CD4-positive, alpha-beta T cell treated with Interleukin-4 for 4 hours (primary cell): ENCODE results near the gene PPAT.
A peak's percentile ranks its signal among the peaks of the same experiment; 100 is the strongest.
"Not testable (repeated sequence)": the region's sequence is repeated elsewhere in the genome, so short reads cannot be mapped to it uniquely, and the experiment has no call there.

Experiments
- DNase-seq: peaks from one replicate; pipeline ENCODE4 v3.0.0-alpha.2; 2020

PPAT gene

DNA sequence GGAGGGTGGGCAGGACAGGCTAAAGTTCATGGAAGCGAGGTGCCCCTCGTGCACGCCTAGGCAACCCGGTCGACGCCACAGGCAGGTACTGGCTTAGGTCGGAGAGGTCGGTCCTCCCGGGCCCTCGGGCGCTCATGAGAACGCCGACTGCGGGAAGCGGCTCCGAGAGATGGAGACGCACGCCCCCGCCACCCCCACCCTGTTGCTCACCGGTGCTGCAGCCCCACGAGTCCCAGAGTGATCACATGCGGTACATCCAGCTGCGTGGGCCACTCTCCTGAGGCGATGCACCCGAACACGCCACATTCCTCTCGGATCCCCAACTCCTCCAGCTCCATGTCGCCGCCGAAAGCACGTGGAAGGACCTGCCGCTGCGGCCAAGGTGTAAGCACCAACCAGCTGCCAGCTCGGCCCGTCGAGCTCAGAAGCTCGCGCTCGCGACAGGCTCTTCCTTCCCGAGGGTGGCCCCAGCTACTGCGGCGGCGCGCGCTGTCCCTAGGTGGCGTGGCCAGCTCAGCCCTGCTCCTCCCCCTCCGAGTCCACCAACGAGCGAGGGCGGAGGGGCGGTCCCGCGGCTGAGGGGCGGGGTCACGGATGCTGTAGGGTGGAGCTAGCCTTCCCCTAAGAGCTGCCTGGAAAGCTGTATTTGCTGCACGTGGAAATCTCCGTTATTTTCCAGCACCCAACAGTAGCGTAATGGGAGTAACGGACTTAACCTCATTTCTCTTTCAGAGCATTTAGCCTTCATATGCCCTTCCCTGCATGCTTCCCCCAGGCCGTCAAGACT lies at the start of gene PPAT:
Gene PPAT, minus strand, starts transcription at position 476 of the 787 bp plus-strand sequence. Its CDS starts 138 bp downstream, at position 338.
- peak; percentile 97 for DNase-seq

DNA sequence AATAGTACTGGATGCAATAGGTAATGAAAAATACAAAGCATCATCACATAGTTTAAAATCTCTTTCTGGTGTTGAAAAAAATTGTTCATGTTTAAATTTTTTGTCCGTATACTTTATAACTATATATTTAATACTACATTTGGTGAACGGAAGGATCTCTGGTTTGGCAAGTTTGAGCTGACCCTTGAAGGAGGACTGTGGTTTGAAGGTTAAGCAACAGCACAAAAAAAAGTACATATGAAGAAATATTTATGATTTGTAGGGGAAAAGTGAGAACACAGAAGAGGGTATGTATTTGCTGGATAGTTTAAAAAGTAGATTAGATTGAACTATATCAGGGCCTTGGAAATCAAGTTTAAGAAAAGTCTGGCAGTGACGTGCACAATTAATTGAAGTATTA lies 45.3 kb upstream of the PPAT start:
- no peak for DNase-seq

GRCh38 chr4:56477192-56477702 lies 41.8 kb upstream of the PPAT start:
- DNase-seq = no peak

DNA sequence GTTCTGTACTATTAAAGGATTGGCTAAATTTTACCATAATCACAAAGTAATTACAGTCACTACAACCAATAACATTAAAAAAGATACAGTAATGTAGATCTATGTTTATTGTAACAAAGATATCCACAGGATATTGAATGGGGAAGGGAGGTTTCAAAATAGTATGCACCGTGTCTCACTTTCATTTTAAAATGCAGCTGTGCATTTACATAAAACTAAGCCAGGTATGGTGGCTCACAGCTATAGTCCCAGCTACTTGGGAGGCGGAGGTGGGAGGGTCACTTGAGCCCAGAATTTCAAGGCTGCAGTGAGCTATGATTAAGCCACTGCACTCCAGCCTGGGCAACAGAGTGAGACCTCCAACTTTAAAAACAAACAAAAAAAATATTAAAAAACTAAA lies 40.5 kb upstream of the PPAT start:
- no peak for DNase-seq

DNA sequence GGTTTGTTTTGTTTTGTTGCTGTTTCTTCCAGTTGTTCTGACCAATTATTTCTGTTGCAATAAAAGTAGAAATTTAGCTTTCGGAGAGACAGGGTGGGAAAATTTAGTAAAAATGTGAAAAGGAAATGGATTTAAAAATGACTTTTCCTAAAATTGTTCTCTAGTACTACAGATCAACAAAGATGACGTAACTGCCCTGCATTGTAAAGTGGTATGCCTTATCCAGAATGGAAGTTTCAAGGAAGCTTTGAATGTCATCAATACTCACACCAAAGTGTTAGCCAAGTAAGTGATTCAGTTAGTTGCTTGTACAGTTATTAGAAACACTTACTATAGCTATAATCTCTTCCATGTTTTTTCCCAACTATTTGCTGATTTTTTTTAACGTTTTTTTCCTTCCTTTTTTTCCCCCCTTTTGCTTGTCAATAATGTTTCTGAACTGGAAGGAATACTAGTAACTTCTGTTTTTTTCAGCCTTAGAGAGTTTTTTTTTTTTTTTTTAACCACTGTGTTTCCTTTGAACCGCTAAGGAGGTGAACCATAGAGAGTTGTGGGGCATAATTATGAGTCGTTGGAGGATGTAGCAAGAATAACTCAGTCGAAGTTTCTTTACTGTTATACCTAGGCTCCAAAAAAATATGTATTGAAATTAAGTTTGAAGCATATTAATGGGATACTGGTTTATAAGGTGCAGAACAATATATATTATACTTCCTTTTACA lies 34.2 kb upstream of the PPAT start:
- no peak for DNase-seq

DNA sequence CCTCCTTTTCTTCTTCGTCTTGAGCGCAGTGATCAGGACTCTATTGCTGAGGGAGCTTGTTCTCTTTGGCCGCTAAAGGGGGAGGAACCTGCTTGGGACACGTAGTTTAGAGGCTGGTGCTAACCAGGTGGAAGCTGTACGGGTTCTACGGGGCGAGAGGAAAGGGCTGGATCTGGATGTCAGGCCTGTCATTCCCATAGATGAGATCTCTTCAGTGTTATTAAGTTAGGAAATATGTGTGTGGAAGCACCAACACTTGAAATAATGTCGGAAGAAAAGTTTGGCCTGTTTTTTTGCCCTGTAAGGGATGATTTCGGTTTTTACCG lies 32.6 kb upstream of the PPAT start:
- DNase-seq = no peak

DNA sequence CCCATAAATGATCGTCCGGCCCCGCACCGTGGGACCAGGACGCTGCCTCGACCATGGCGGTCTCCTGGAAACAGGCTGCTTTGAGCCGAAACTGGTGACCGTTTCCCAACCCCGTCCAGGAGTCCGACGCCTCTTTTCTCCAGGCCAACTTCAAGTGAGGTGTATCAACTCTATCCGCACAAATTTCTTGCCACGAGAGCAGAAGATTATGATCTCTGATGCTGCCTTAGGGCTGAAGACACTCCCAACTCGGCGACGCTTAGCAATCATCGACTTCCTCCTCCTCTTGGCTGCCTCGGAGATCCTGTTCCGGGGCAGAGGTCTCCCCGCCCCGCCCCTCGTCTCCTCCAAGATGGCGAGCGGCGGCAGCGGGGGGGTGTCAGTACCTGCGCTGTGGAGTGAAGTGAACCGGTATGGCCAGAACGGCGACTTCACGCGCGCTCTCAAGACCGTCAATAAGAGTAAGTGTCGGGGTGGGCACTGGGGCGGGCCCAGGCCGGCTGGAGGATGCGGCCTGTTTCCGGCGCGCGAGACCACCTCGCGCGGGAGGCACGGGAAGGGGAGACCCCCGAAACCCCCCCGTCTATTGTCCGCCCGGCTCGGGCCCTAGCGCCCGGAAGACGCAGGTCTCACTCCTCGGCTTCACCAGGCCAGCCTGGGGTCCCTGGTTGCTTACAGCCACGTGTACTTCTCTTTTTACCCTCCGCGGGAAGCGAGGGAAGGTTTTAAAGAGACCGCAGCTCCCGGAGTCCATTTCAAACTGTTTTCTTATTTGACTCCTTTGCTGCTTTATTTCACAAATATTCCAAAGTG lies 32.1 kb upstream of the PPAT start, which contains the start of gene SRP72:
Gene SRP72, plus strand, starts transcription at position 334 of the 813 bp plus-strand sequence. Its CDS starts 19 bp downstream, at position 353.
- peak; percentile 89 for DNase-seq

GRCh38 chr4:56466910-56467283 lies 31.5 kb upstream of the PPAT start:
- DNase-seq = no peak

GRCh38 chr4:56466296-56466761 lies 30.9 kb upstream of the PPAT start:
- DNase-seq = peak; percentile 8

DNA sequence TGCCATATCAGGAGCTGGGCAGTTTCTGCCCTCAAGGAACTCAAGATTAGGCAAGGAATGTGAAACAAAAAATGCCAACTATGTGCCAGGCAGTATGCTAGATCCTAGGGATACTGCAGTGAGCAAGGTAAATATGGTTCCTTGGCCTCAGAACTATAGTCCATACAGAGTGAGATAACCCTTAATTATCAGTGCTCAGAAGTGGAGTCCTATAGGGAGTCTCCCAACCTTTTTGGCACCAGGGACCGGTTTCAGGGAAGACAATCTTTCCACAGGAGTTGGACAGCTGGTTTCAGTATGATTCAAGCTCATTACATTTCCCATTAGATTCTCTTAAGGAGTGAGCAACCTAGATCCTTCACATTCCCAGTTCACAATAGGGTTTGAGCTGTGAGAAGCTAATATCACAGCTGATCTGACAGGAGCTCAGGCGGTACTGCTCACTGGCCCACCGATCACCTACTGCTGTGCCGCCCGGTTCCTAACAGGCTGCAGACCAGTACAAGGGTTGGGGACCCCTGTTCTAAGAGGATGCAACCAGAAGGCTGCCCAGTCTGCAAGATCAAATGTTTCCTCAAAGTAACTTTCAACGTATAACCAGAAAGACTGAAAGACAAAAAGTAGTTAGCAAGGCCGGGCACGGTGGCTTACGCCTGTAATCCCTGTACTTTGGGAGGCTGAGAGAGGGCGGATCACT lies 30.3 kb upstream of the PPAT start:
- DNase-seq = no peak

GRCh38 chr4:56464581-56464980 lies 29.2 kb upstream of the PPAT start:
- no peak for DNase-seq

DNA sequence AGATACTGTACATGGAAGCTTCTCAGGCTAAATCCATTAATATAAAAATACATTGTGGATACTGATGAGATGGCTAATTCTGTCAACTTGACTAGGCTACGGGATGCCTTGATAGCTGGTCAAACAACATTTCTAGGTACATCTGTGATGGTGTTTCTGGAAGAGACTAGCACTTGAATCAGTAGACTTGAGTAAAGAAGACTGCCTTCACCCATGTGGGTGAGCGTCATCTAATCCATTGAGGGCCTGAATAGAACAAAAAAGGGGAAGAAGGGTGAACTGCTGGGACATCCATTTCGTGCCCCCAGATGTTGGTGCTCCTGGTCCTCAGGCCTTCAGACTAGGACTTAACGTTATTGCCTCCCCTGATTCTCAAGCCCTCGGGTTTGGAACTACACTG lies 28.3 kb upstream of the PPAT start:
- no peak for DNase-seq

DNA sequence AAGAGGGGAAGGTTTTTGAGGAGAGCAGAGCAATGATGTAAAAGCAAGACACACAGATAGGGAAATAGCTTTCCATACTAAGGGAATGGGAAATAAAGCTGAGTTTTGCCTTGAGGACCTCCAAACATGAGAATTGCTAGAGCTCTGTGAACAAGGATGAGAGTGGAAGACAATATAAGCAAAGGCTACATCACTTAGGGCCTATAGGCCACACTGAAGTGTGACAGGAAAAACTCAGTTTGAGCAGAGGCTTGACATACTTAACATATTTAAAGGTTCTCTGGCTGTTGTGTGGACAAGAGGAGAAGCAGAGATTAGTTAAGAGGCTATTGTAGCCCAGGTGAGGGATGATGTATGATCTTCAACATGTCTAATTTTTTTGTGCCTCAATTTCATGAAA lies 26.7 kb upstream of the PPAT start:
- no peak for DNase-seq

- no peak for DNase-seq
These were observed 24.7 kb upstream of the PPAT start for GRCh38 chr4:56460085-56460484.

DNA sequence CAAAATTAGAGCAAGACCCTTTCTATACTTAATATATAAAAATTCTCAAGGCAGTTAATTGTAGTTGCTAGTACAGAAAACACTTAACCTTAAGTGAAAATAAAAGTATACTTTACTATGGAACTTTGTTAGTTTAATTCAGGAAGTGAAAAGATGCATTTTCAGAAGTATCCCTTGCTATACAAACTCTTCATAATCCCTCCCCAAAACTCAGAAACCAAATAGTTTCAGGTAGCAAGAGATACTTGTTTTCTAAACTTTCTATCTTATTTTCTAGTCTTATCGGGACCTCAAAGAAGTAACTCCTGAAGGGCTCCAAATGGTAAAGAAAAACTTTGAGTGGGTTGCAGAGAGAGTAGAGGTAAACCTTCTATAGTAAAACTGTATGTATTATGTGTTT lies 14.9 kb upstream of the PPAT start:
- no peak for DNase-seq

- not testable (repeated sequence) for DNase-seq
These were observed 14.1 kb upstream of the PPAT start for GRCh38 chr4:56449475-56449874.

DNA sequence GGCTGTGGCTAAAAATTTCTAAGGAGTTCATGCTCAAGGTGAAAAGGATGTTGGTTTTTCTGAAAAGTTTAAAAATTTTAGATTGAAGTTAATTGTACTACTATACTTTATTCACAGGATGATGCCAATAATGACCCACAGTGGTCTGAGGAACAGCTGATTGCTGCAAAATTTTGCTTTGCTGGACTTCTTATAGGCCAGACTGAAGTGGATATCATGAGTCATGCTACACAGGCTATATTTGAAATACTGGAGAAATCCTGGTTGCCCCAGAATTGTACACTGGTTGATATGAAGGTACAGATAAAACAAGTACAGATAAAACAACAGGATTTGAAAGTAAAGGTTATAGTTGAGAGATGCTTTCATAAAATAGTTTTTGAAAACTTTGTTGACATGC lies 12.9 kb upstream of the PPAT start:
- DNase-seq = no peak

- no peak for DNase-seq
These were observed 10.3 kb upstream of the PPAT start for GRCh38 chr4:56445699-56446098.

GRCh38 chr4:56444719-56445118 lies 9.3 kb upstream of the PPAT start:
- no peak for DNase-seq

- DNase-seq = no peak
These were observed 5.6 kb upstream of the PPAT start for GRCh38 chr4:56440983-56441382.

- DNase-seq = no peak
These were observed 3.4 kb upstream of the PPAT start for GRCh38 chr4:56438766-56439165.

GRCh38 chr4:56434599-56435139 lies 746 bp downstream of the PPAT start:
- DNase-seq = no peak
